ENCODE data around the gene YIPF1. TPM values are rescaled to one million over a fixed set of nuclear protein-coding genes. Genes with fewer than 3 reads are reported as not detected.

The YIPF1 gene
- total RNA-seq, 1 donor from 2014 or later, result 26.3 TPM

GRCh38 chr1:53860967-53861411 lies 28.6 kb downstream of the YIPF1 start:
- peaks cover 6% of the 10 kb centered on the region for H3K27me3 Mint-ChIP-seq (ENCODE audit: unreplicated experiment)
- H3K27ac Mint-ChIP-seq (ENCODE audit: unreplicated experiment), result no peak overlapping the region
- H3K4me3 Mint-ChIP-seq (ENCODE audit: unreplicated experiment), result no peak overlapping the region
- no peaks in the 10 kb centered on the region for H3K9me3 Mint-ChIP-seq (ENCODE audit: unreplicated experiment)
- H3K36me3 Mint-ChIP-seq (ENCODE audit: low read depth, unreplicated experiment), result peaks cover 10% of the 10 kb centered on the region
- peaks cover 5% of the 10 kb centered on the region for H3K4me1 Mint-ChIP-seq (ENCODE audit: unreplicated experiment)
- peak; percentile 53 for DNase-seq (ENCODE audit: low spot score)
- TF ChIP-seq, protein P1, sequence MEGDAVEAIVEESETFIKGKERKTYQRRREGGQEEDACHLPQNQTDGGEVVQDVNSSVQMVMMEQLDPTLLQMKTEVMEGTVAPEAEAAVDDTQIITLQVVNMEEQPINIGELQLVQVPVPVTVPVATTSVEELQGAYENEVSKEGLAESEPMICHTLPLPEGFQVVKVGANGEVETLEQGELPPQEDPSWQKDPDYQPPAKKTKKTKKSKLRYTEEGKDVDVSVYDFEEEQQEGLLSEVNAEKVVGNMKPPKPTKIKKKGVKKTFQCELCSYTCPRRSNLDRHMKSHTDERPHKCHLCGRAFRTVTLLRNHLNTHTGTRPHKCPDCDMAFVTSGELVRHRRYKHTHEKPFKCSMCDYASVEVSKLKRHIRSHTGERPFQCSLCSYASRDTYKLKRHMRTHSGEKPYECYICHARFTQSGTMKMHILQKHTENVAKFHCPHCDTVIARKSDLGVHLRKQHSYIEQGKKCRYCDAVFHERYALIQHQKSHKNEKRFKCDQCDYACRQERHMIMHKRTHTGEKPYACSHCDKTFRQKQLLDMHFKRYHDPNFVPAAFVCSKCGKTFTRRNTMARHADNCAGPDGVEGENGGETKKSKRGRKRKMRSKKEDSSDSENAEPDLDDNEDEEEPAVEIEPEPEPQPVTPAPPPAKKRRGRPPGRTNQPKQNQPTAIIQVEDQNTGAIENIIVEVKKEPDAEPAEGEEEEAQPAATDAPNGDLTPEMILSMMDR (IDR thresholded peaks at IDR 0.05; ENCODE audit: unreplicated experiment), result peak; percentile 74

- DNase-seq (ENCODE audit: low spot score), result no peak
- Mint-ChIP-seq H3K27me3 (ENCODE audit: unreplicated experiment) (peaks cover 2% of the 10 kb centered on the region), H3K4me1 (ENCODE audit: unreplicated experiment) (peaks cover 11% of the 10 kb centered on the region), H3K27ac (ENCODE audit: unreplicated experiment) (no peak overlapping the region), H3K36me3 (ENCODE audit: low read depth, unreplicated experiment) (peaks cover 16% of the 10 kb centered on the region), H3K9me3 (ENCODE audit: unreplicated experiment) (no peaks in the 10 kb centered on the region), H3K4me3 (ENCODE audit: unreplicated experiment) (no peak overlapping the region)
- TF ChIP-seq, protein P1 (IDR thresholded peaks at IDR 0.05; ENCODE audit: unreplicated experiment), result no peak
Measured at GRCh38 chr1:53851571-53852285, 37.9 kb downstream of the YIPF1 start.

GRCh38 chr1:53850082-53850673 lies 39.4 kb downstream of the YIPF1 start:
- H3K27me3 Mint-ChIP-seq (ENCODE audit: unreplicated experiment), result no peaks in the 10 kb centered on the region
- TF ChIP-seq, protein P1 (IDR thresholded peaks at IDR 0.05; ENCODE audit: unreplicated experiment), result no peak
- no peaks in the 10 kb centered on the region for H3K9me3 Mint-ChIP-seq (ENCODE audit: unreplicated experiment)
- H3K36me3 Mint-ChIP-seq (ENCODE audit: low read depth, unreplicated experiment), result peaks cover 12% of the 10 kb centered on the region
- H3K27ac Mint-ChIP-seq (ENCODE audit: unreplicated experiment), result no peak overlapping the region
- DNase-seq (ENCODE audit: low spot score), result no peak
- H3K4me1 Mint-ChIP-seq (ENCODE audit: unreplicated experiment), result peaks cover 11% of the 10 kb centered on the region
- no peak overlapping the region for H3K4me3 Mint-ChIP-seq (ENCODE audit: unreplicated experiment)

DNA sequence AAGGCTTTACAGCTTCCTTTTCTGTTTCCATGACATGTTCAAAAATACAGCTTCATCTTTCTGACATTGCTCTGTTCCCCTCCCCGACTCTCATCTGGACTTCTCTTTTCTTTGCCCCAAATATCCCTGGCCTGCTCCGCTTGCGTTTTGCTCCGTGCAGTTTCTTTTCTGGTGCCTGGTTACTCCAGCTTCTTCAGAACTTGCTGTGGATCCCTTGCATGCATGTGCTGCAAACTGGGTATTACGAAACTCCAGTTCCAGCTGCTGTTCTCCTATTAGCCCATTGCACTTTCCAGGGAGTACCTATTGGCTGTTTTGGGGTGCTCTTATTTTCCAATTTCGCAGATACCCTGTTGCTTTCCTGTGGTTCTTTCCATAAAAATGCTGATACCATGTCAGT lies 41.6 kb downstream of the YIPF1 start:
- Mint-ChIP-seq H3K4me1 (ENCODE audit: unreplicated experiment) (peaks cover 11% of the 10 kb centered on the region), H3K4me3 (ENCODE audit: unreplicated experiment) (no peak overlapping the region), H3K36me3 (ENCODE audit: low read depth, unreplicated experiment) (peaks cover 12% of the 10 kb centered on the region), H3K27ac (ENCODE audit: unreplicated experiment) (no peak overlapping the region), H3K27me3 (ENCODE audit: unreplicated experiment) (no peaks in the 10 kb centered on the region), H3K9me3 (ENCODE audit: unreplicated experiment) (no peaks in the 10 kb centered on the region)
- DNase-seq (ENCODE audit: low spot score), result no peak
- TF ChIP-seq, protein P1 (IDR thresholded peaks at IDR 0.05; ENCODE audit: unreplicated experiment), result no peak

DNA sequence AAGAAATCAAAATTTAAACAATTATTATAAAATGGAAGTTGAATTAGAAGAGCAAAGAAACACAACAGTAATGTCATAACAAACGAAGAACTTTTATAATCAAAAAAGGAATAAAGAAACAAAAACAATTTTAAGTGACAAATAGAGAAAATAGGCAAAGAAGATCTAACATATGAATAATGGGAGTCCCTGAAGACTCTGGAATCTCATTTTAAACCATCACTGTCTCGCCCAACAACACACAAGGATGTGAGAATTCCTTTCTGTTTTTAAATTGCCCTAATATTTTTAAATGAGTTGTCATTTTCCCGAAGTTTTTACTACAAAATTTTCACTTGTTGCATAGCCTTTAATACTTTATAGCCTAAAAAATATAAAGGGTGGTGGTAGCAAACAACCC lies 47.2 kb downstream of the YIPF1 start:
- Mint-ChIP-seq H3K27ac (ENCODE audit: unreplicated experiment) (no peak overlapping the region), H3K4me1 (ENCODE audit: unreplicated experiment) (peaks cover 4% of the 10 kb centered on the region), H3K4me3 (ENCODE audit: unreplicated experiment) (no peak overlapping the region), H3K27me3 (ENCODE audit: unreplicated experiment) (peaks cover 2% of the 10 kb centered on the region), H3K9me3 (ENCODE audit: unreplicated experiment) (peaks cover 4% of the 10 kb centered on the region), H3K36me3 (ENCODE audit: low read depth, unreplicated experiment) (peaks cover 4% of the 10 kb centered on the region)
- no peak for DNase-seq (ENCODE audit: low spot score)
- TF ChIP-seq, protein P1 (IDR thresholded peaks at IDR 0.05; ENCODE audit: unreplicated experiment), result no peak
